Stomach smooth muscle (tissue), 2 donors: ENCODE measurements around the gene SEPHS2.
"Not testable (repeated sequence)": the region's sequence is repeated elsewhere in the genome, so short reads cannot be mapped to it uniquely, and the experiment has no call there.

Source experiments
- H3K27ac ChIP-seq: one replicate; pipeline ENCODE4 v1.7.0; 2013; ENCODE audit warnings: mild to moderate bottlenecking, low read length, inconsistent platforms
- H3K27me3 ChIP-seq, 2 donors: one replicate each; pipeline ENCODE4 v1.7.0; 2013; ENCODE audit warnings: low read length in 2 of 2; ENCODE audit not compliant: insufficient read depth in 2 of 2, control insufficient read depth in 1 of 2
- H3K36me3 ChIP-seq, 2 donors: one replicate each; pipeline ENCODE4 v1.7.0; 2013; ENCODE audit warnings: low read length in 2 of 2; ENCODE audit not compliant: control insufficient read depth in 2 of 2, insufficient read depth in 2 of 2
- H3K4me1 ChIP-seq: one replicate; pipeline ENCODE4 v1.7.0; 2013; ENCODE audit warnings: low read length; ENCODE audit not compliant: control insufficient read depth, insufficient read depth
- H3K4me3 ChIP-seq, 2 donors: one replicate each; pipeline ENCODE4 v1.7.0; 2013; ENCODE audit warnings: low read length in 2 of 2
- H3K9ac ChIP-seq, 2 donors: one replicate each; pipeline ENCODE4 v1.7.0; 2013; ENCODE audit warnings: low read length in 2 of 2, mild to moderate bottlenecking in 1 of 2
- H3K9me3 ChIP-seq, 2 donors: one replicate each; pipeline ENCODE4 v1.7.0; 2013; ENCODE audit warnings: low read length in 2 of 2; ENCODE audit not compliant: control insufficient read depth in 2 of 2
- donor health status: healthy.
- donor health status: Pancreatic carcinoma.

Gene SEPHS2

GRCh38 chr16:30470170-30470512, 24.5 kb upstream of the SEPHS2 start:
- H3K27me3 ChIP-seq, result peaks cover 16 to 17% of the 10 kb centered on the region in 2 donors
- H3K9me3 ChIP-seq, result no peaks in the 10 kb centered on the region
- H3K27ac ChIP-seq, result no peak overlapping the region
- H3K4me1 ChIP-seq, result peaks cover 2% of the 10 kb centered on the region
- no peaks in the 10 kb centered on the region for H3K36me3 ChIP-seq
- H3K9ac ChIP-seq, result no peak overlapping the region
- no peak overlapping the region for H3K4me3 ChIP-seq

- Histone ChIP-seq H3K4me1 (peaks cover 2% of the 10 kb centered on the region), H3K27ac (no peak overlapping the region), H3K36me3 (no peaks in the 10 kb centered on the region)
Measured at GRCh38 chr16:30464078-30464477, 18.4 kb upstream of the SEPHS2 start.

GRCh38 chr16:30461426-30461825, 15.8 kb upstream of the SEPHS2 start:
- not testable (repeated sequence) for H3K27me3 ChIP-seq, H3K27ac ChIP-seq, H3K36me3 ChIP-seq, H3K9me3 ChIP-seq, H3K4me3 ChIP-seq, H3K4me1 ChIP-seq, H3K9ac ChIP-seq

More at GRCh38 chr16:30464078-30464477, 18.4 kb upstream of the SEPHS2 start:
- no peaks in the 10 kb centered on the region for H3K27me3 ChIP-seq
- H3K9me3 ChIP-seq, result no peaks in the 10 kb centered on the region
- no peak overlapping the region for H3K4me3 ChIP-seq
- H3K9ac ChIP-seq, result no peak overlapping the region

- no peaks in the 10 kb centered on the region for H3K4me1 ChIP-seq
- H3K36me3 ChIP-seq, result no peaks in the 10 kb centered on the region
- H3K27me3 ChIP-seq, result no peaks in the 10 kb centered on the region
- no peak overlapping the region for H3K4me3 ChIP-seq
- H3K27ac ChIP-seq, result no peak overlapping the region
- no peak overlapping the region for H3K9ac ChIP-seq
- no peaks in the 10 kb centered on the region for H3K9me3 ChIP-seq
Measured at GRCh38 chr16:30459456-30459855, 13.8 kb upstream of the SEPHS2 start.

GRCh38 chr16:30458561-30459394, 13.1 kb upstream of the SEPHS2 start:
- H3K4me3 ChIP-seq, result no peak overlapping the region
- no peaks in the 10 kb centered on the region for H3K4me1 ChIP-seq
- no peak overlapping the region for H3K27ac ChIP-seq
- H3K27me3 ChIP-seq, result no peaks in the 10 kb centered on the region
- no peaks in the 10 kb centered on the region for H3K9me3 ChIP-seq
- H3K9ac ChIP-seq, result no peak overlapping the region
- no peaks in the 10 kb centered on the region for H3K36me3 ChIP-seq

- Histone ChIP-seq H3K9me3 (no peaks in the 10 kb centered on the region), H3K9ac (no peak overlapping the region), H3K36me3 (no peaks in the 10 kb centered on the region), H3K4me1 (no peaks in the 10 kb centered on the region), H3K27ac (no peak overlapping the region), H3K4me3 (no peak overlapping the region), H3K27me3 (no peaks in the 10 kb centered on the region)
Measured at GRCh38 chr16:30457743-30458560, 12.3 kb upstream of the SEPHS2 start.

GRCh38 chr16:30457256-30457655, 11.6 kb upstream of the SEPHS2 start:
- no peaks in the 10 kb centered on the region for H3K9me3 ChIP-seq

GRCh38 chr16:30456302-30456701, 10.6 kb upstream of the SEPHS2 start:
- Histone ChIP-seq H3K9me3 (no peaks in the 10 kb centered on the region), H3K36me3 (no peaks in the 10 kb centered on the region), H3K27me3 (no peaks in the 10 kb centered on the region), H3K9ac (no peak overlapping the region), H3K4me1 (no peaks in the 10 kb centered on the region), H3K27ac (no peak overlapping the region), H3K4me3 (no peak overlapping the region)

More at GRCh38 chr16:30457256-30457655, 11.6 kb upstream of the SEPHS2 start:
- Histone ChIP-seq H3K4me1 (no peaks in the 10 kb centered on the region), H3K9ac (no peak overlapping the region), H3K4me3 (no peak overlapping the region), H3K36me3 (no peaks in the 10 kb centered on the region), H3K27me3 (no peaks in the 10 kb centered on the region), H3K27ac (no peak overlapping the region)

- H3K27me3 ChIP-seq, H3K4me3 ChIP-seq, H3K36me3 ChIP-seq, H3K27ac ChIP-seq, H3K4me1 ChIP-seq, H3K9ac ChIP-seq, H3K9me3 ChIP-seq: not testable (repeated sequence)
Measured at GRCh38 chr16:30452709-30453580, 7.3 kb upstream of the SEPHS2 start.

- H3K4me1 ChIP-seq, result peaks cover 14% of the 10 kb centered on the region
- no peak overlapping the region for H3K4me3 ChIP-seq
- H3K27ac ChIP-seq, result no peak overlapping the region
- no peaks in the 10 kb centered on the region for H3K36me3 ChIP-seq
- H3K9me3 ChIP-seq, result no peaks in the 10 kb centered on the region
- H3K9ac ChIP-seq, result no peak overlapping the region
- no peaks in the 10 kb centered on the region for H3K27me3 ChIP-seq
Measured at GRCh38 chr16:30449116-30449435, 3.4 kb upstream of the SEPHS2 start.
